DMS114 treated with DMSO at 0.1 percent for 48 hours (cell line): Measurements from ENCODE around the gene MMP7.

ENCODE experiments used
- DNase-seq: peaks from one replicate; lab custom pipeline; 2025; ENCODE audit not compliant: unreplicated experiment; lab: John Stamatoyannopoulos, UW

The MMP7 gene

GRCh38 chr11:102495161-102496042 lies 35.1 kb downstream of the MMP7 start:
- DNase-seq, result peak; percentile 66

GRCh38 chr11:102494216-102494615 lies 36.3 kb downstream of the MMP7 start:
- DNase-seq, result no peak

- no peak for DNase-seq
Observed at GRCh38 chr11:102493524-102493923, 37.0 kb downstream of the MMP7 start.

- no peak for DNase-seq
Observed at GRCh38 chr11:102491969-102492368, 38.6 kb downstream of the MMP7 start.

- DNase-seq, result no peak
Observed at GRCh38 chr11:102489186-102490145, 41.1 kb downstream of the MMP7 start.

GRCh38 chr11:102488208-102488607 lies 42.3 kb downstream of the MMP7 start:
- DNase-seq, result no peak

- DNase-seq, result no peak
Observed at GRCh38 chr11:102487214-102487613, 43.3 kb downstream of the MMP7 start.

GRCh38 chr11:102486584-102486983 lies 44.0 kb downstream of the MMP7 start:
- DNase-seq, result no peak

GRCh38 chr11:102485095-102485722 lies 45.3 kb downstream of the MMP7 start:
- DNase-seq, result no peak

GRCh38 chr11:102482433-102482832 lies 48.1 kb downstream of the MMP7 start:
- DNase-seq, result no peak

GRCh38 chr11:102479733-102480132 lies 50.8 kb downstream of the MMP7 start:
- DNase-seq, result no peak

GRCh38 chr11:102478673-102479299 lies 51.8 kb downstream of the MMP7 start:
- no peak for DNase-seq

GRCh38 chr11:102476812-102477211 lies 53.7 kb downstream of the MMP7 start:
- no peak for DNase-seq

GRCh38 chr11:102476069-102476468 lies 54.5 kb downstream of the MMP7 start:
- DNase-seq, result no peak

- no peak for DNase-seq
Observed at GRCh38 chr11:102473543-102473942, 57.0 kb downstream of the MMP7 start.

GRCh38 chr11:102472127-102472526 lies 58.4 kb downstream of the MMP7 start:
- no peak for DNase-seq

GRCh38 chr11:102471474-102471873 lies 59.1 kb downstream of the MMP7 start:
- no peak for DNase-seq
